ENCODE results near the gene EYS.

EYS gene

GRCh38 chr6:64664480-64664879 is 1042.5 kb downstream of the EYS start:
- Mint-ChIP-seq H3K4me3 (no peak overlapping the region), H3K27me3 (ENCODE audit: low read depth) (no peaks in the 10 kb centered on the region), H3K36me3 (ENCODE audit: low read depth) (no peaks in the 10 kb centered on the region), H3K9me3 (peaks cover 4% of the 10 kb centered on the region), H3K27ac (no peak overlapping the region), H3K4me1 (no peaks in the 10 kb centered on the region)
- TF ChIP-seq CTCF (IDR thresholded peaks at IDR 0.05; ENCODE audit: unreplicated experiment in 3 of 3), result no peak

- Mint-ChIP-seq H3K27ac (no peak overlapping the region), H3K4me3 (no peak overlapping the region), H3K36me3 (ENCODE audit: low read depth) (no peaks in the 10 kb centered on the region), H3K27me3 (ENCODE audit: low read depth) (peaks cover 4% of the 10 kb centered on the region), H3K4me1 (no peaks in the 10 kb centered on the region), H3K9me3 (peaks cover 3% of the 10 kb centered on the region)
- TF ChIP-seq CTCF (IDR thresholded peaks at IDR 0.05; ENCODE audit: unreplicated experiment in 3 of 3), result no peak
These were observed 1063.0 kb downstream of the EYS start for GRCh38 chr6:64644024-64644423.

GRCh38 chr6:64630901-64631300 is 1076.1 kb downstream of the EYS start:
- peaks cover 2% of the 10 kb centered on the region for H3K9me3 Mint-ChIP-seq
- no peak overlapping the region for H3K27ac Mint-ChIP-seq
- no peak for TF ChIP-seq CTCF (IDR thresholded peaks at IDR 0.05; ENCODE audit: unreplicated experiment in 3 of 3)
- H3K4me1 Mint-ChIP-seq, result no peaks in the 10 kb centered on the region
- no peaks in the 10 kb centered on the region for H3K36me3 Mint-ChIP-seq (ENCODE audit: low read depth)
- no peak overlapping the region for H3K4me3 Mint-ChIP-seq
- peaks cover 5% of the 10 kb centered on the region for H3K27me3 Mint-ChIP-seq (ENCODE audit: low read depth)

- H3K4me1 Mint-ChIP-seq, result no peaks in the 10 kb centered on the region
- no peaks in the 10 kb centered on the region for H3K36me3 Mint-ChIP-seq (ENCODE audit: low read depth)
- TF ChIP-seq CTCF (IDR thresholded peaks at IDR 0.05; ENCODE audit: unreplicated experiment in 3 of 3), result no peak
- no peak overlapping the region for H3K27ac Mint-ChIP-seq
- H3K4me3 Mint-ChIP-seq, result no peak overlapping the region
- H3K27me3 Mint-ChIP-seq (ENCODE audit: low read depth), result no peaks in the 10 kb centered on the region
- H3K9me3 Mint-ChIP-seq, result no peaks in the 10 kb centered on the region
These were observed 1084.1 kb downstream of the EYS start for GRCh38 chr6:64622944-64623343.

GRCh38 chr6:64602993-64603392 is 1104.0 kb downstream of the EYS start:
- no peak overlapping the region for H3K27ac Mint-ChIP-seq
- H3K9me3 Mint-ChIP-seq, result no peaks in the 10 kb centered on the region
- H3K4me1 Mint-ChIP-seq, result no peaks in the 10 kb centered on the region
- no peaks in the 10 kb centered on the region for H3K27me3 Mint-ChIP-seq (ENCODE audit: low read depth)
- TF ChIP-seq CTCF (IDR thresholded peaks at IDR 0.05; ENCODE audit: unreplicated experiment in 3 of 3), result no peak
- no peaks in the 10 kb centered on the region for H3K36me3 Mint-ChIP-seq (ENCODE audit: low read depth)
- H3K4me3 Mint-ChIP-seq, result no peak overlapping the region

- no peaks in the 10 kb centered on the region for H3K4me1 Mint-ChIP-seq
These were observed 1115.4 kb downstream of the EYS start for GRCh38 chr6:64591676-64592036.

More at GRCh38 chr6:64591676-64592036, 1115.4 kb downstream of the EYS start:
- Mint-ChIP-seq H3K9me3 (no peaks in the 10 kb centered on the region), H3K4me3 (no peak overlapping the region), H3K36me3 (ENCODE audit: low read depth) (no peaks in the 10 kb centered on the region), H3K27me3 (ENCODE audit: low read depth) (no peaks in the 10 kb centered on the region), H3K27ac (no peak overlapping the region)
- no peak for TF ChIP-seq CTCF (IDR thresholded peaks at IDR 0.05; ENCODE audit: unreplicated experiment in 3 of 3)

Measured in nephron (organoid).